Measurements from ENCODE around the gene ESPL1. TPM values are rescaled to one million over a fixed set of nuclear protein-coding genes. Genes with fewer than 3 reads are reported as not detected.
A peak's percentile ranks its signal among the peaks of the same experiment; 100 is the strongest.

The ESPL1 gene
- total RNA-seq, 5 donors from 2014 or later (not counting 1 experiment from before 2014, with no cell fraction given), result 1.2 to 2.5 (median 1.6) TPM

DNA sequence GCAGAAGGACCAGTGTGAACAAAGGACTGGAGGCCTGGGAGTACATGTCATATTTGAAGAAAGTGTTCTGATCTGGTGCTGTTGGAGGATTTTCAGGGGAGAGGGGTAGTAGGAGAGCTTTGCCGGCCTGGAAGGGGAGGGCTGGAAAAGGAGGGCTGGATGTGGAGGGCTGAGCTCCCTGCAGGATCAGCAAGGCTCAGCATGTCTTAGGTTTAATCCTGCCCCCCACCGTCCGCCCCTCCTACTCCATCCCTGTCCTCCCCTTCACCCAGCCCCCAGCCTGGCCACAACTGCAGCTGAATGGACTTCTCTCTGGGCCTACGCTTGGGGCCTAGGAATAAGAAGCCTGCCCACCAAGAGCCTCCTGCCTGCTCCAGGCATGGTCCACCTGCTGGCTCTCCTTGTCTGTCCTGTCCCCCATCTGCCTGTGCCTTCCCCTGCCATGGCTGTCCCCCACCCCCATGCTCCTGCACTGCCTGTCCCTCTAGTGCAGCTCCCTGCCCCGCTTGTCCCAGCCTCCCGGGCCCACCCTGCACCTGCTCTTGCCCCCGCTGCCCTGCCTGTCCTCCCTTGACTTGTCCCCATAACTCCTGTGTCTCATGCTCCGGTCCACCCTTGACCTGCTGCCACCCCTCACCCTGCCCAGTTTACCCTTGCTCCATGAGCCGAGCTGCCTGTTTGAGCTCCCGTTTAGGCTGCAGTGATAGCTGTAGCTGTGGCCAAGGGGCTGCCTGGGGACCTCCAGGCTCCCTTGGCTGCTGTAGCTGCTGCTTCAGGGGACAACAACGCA is 26.3 kb upstream of the ESPL1 start:
- POLR2A ChIA-PET, result interaction anchor here in 1 of 2 donors (0.6 kb wide), 1 partner anchor 18 kb away, joined by 4 read pairs; no protein-coding TSS in a partner anchor
- Mint-ChIP-seq H3K27ac (no peak overlapping the region), H3K4me3 (no peak overlapping the region), H3K36me3 (no peaks in the 10 kb centered on the region), H3K4me1 (peaks cover 9 to 19% (median 17%) of the 10 kb centered on the region in 3 donors), H3K27me3 (peaks cover 5% of the 10 kb centered on the region in 2 donors), H3K9me3 (no peaks in the 10 kb centered on the region)
- CTCF ChIA-PET, result no interaction called here
- no peaks in the 10 kb centered on the region for H3K36me3 ChIP-seq (ENCODE audit: control insufficient read depth in 2 of 2, extremely low read depth in 1 of 2, insufficient read depth in 1 of 2, low read length in 1 of 2)
- ATAC-seq (replicated peaks in 1 of 4) (no peak), DNase-seq (no peak)
- 88% methylated on average over 9 of the region's 11 CpGs for WGBS (ENCODE audit: insufficient coverage)
- no peaks in the 10 kb centered on the region for H3K9me3 ChIP-seq
- peaks cover 0 to 14% of the 10 kb centered on the region in 2 experiments for H3K27me3 ChIP-seq (replicated peaks in 1 of 2; ENCODE audit: control insufficient read depth in 2 of 2, extremely low read depth in 1 of 2, insufficient read depth in 2 of 2, low read length in 1 of 2)
- no peak overlapping the region for H3K4me3 ChIP-seq (ENCODE audit: control insufficient read depth in 1 of 2, extremely low read depth in 1 of 2, low read length in 1 of 2)
- peaks cover 0 to 4% of the 10 kb centered on the region in 2 experiments for H3K4me1 ChIP-seq (ENCODE audit: control insufficient read depth in 1 of 2, extremely low read depth in 1 of 2, insufficient read depth in 2 of 2, low read length in 2 of 2)
- H3K27ac ChIP-seq (ENCODE audit: low read length), result no peak overlapping the region

DNA sequence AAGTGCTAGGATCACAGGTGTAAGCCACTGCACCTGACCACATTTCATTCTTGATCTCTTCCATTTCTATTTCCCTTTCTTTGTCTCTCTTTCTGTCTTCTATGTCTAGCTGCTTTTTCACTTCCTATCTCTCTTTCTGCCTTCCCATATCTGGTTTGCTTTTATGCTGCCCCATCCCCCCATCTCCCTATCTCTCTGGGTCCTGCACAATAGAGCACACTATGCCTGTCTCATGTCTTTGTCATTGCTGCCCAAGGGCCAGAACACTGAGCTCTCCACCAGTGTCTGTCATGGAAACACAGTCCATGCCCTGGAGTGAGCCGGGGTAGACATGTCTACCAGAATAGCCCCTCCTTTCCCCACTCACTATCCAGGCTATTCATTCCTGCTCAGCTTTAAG is 23.8 kb upstream of the ESPL1 start:
- Mint-ChIP-seq H3K27ac (no peak overlapping the region), H3K27me3 (peaks cover 5% of the 10 kb centered on the region in 2 donors), H3K4me1 (peaks cover 0 to 9% (median 8%) of the 10 kb centered on the region in 3 donors), H3K4me3 (no peak overlapping the region), H3K36me3 (no peaks in the 10 kb centered on the region), H3K9me3 (no peaks in the 10 kb centered on the region)
- H3K27ac ChIP-seq (ENCODE audit: low read length), result no peak overlapping the region
- no peaks in the 10 kb centered on the region for H3K36me3 ChIP-seq (ENCODE audit: control insufficient read depth in 2 of 2, extremely low read depth in 1 of 2, insufficient read depth in 1 of 2, low read length in 1 of 2)
- H3K27me3 ChIP-seq (replicated peaks in 1 of 2; ENCODE audit: control insufficient read depth in 2 of 2, extremely low read depth in 1 of 2, insufficient read depth in 2 of 2, low read length in 1 of 2), result peaks cover 0 to 14% of the 10 kb centered on the region in 2 experiments
- H3K4me3 ChIP-seq (ENCODE audit: control insufficient read depth in 1 of 2, extremely low read depth in 1 of 2, low read length in 1 of 2), result no peak overlapping the region
- H3K4me1 ChIP-seq (ENCODE audit: control insufficient read depth in 1 of 2, extremely low read depth in 1 of 2, insufficient read depth in 2 of 2, low read length in 2 of 2), result no peaks in the 10 kb centered on the region
- 100% methylated on average over 1 of the region's 1 CpG for WGBS (ENCODE audit: insufficient coverage)
- CTCF ChIA-PET, result interaction anchor here (0.9 to 1.1 kb wide), 3 partner anchors 9 to 30 kb away, joined by 3 to 6 read pairs (median 4); no protein-coding TSS in a partner anchor
- no peaks in the 10 kb centered on the region for H3K9me3 ChIP-seq
- DNase-seq, result no peak
- POLR2A ChIA-PET, result interaction anchor here in 1 of 2 donors (0.5 kb wide), 1 partner anchor 163 kb away, joined by 3 read pairs; no protein-coding TSS in a partner anchor
- no peak for ATAC-seq (replicated peaks in 1 of 4)

DNA sequence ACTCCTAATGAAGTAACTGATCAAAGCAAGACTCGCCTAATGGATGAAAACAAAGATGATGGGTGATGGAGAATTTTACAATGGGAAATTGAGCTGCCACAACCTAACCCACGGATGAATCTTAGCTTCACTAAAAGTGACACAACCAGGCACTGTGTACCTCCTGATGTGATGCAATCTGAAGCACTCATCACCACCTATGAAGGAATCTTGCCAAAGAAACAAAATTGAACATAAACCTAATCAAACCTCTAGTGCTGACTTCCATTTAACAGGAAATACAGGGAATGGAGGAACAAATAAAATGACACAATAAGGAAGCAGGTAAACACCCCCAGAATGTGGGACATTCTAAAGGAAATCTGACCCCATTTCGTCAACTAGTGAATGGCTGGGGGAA is 22.8 kb upstream of the ESPL1 start:
- no peak overlapping the region for H3K27ac Mint-ChIP-seq

DNA sequence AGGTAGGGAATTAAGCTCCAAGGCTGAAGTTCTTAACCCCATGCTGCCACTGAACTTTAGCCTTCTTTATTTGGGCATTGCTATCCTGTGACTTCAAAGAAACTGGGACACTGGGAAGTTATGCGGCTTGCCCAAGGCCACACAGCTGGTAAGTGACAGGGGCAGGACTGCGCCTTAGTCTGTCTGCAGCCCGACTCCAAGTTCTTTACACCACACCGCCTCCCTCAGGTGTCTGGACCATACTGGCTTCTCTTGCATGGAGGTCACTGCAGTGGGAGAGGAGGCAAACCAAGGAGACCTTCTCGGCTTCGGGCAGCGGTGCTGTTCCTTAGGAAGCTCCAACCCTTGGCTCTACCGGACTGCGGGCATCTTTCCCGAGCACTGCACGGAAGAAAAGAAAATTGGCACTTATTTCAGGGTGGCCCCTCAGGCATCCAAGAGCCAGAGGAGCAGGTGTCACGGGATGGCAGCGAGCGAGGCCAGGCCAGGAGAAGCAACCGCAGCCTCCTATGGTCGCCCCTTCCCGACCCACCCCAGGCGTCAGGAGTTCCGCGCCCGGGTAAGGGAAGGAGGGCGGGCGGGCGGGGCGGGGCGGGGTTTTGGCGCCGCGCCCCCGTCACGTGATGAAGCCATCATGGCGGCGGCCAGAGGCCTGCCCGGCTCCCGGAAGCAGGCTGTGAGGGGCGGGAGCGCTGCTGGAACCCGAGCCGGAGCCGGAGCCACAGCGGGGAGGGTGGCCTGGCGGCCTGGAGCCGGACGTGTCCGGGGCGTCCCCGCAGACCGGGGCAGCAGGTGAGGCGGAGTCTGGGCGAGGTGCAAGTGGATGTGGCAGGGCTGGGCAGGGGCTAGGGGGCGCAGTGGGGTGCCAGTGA is 16.4 kb upstream of the ESPL1 start:
- ChIA-PET CTCF (interaction anchor here (0.9 to 3.0 kb wide), 18 partner anchors 15 to 91 kb away, joined by 3 to 22 read pairs (median 4); partner anchors contain the start of genes AAAS (in 1 of the 2) and ESPL1 (in 1 of the 2)), POLR2A (interaction anchor here in 1 of 2 donors (0.6 kb wide), 1 partner anchor 239 kb away, joined by 3 read pairs; no protein-coding TSS in a partner anchor)
- peak overlapping the region; percentile 85 to 99 (median 96) for H3K4me3 Mint-ChIP-seq
- peak overlapping the region; percentile 96 to 97 for H3K27ac Mint-ChIP-seq
- ATAC-seq (replicated peaks in 1 of 4), result peak; percentile 86 to 91 (median 88)
- H3K27me3 Mint-ChIP-seq, result no peaks in the 10 kb centered on the region
- H3K4me3 ChIP-seq (ENCODE audit: control insufficient read depth in 1 of 2, extremely low read depth in 1 of 2, low read length in 1 of 2), result peak overlapping the region; percentile 63 to 76
- no peaks in the 10 kb centered on the region for H3K27me3 ChIP-seq (replicated peaks in 1 of 2; ENCODE audit: control insufficient read depth in 2 of 2, extremely low read depth in 1 of 2, insufficient read depth in 2 of 2, low read length in 1 of 2)
- H3K36me3 ChIP-seq (ENCODE audit: control insufficient read depth in 2 of 2, extremely low read depth in 1 of 2, insufficient read depth in 1 of 2, low read length in 1 of 2), result peaks cover 0 to 5% of the 10 kb centered on the region in 2 donors
- H3K9me3 ChIP-seq, result no peaks in the 10 kb centered on the region
- under 1% methylated on average over 38 of the region's 51 CpGs for WGBS (ENCODE audit: insufficient coverage)
- peaks cover 38 to 53% (median 46%) of the 10 kb centered on the region in 3 donors for H3K4me1 Mint-ChIP-seq
- H3K9me3 Mint-ChIP-seq, result no peaks in the 10 kb centered on the region
- peaks cover 5% of the 10 kb centered on the region for H3K36me3 Mint-ChIP-seq
- peak; percentile 32 to 82 (median 60) for DNase-seq
- H3K27ac ChIP-seq (ENCODE audit: low read length), result peak overlapping the region; percentile 62
- peaks cover 26 to 51% of the 10 kb centered on the region in 2 experiments for H3K4me1 ChIP-seq (ENCODE audit: control insufficient read depth in 1 of 2, extremely low read depth in 1 of 2, insufficient read depth in 2 of 2, low read length in 2 of 2)

More for the DNA sequence above, 22.8 kb upstream of the ESPL1 start:
- no peak for ATAC-seq (replicated peaks in 1 of 4)
- WGBS (ENCODE audit: insufficient coverage), result no CpG with 5 or more reads among the region's 3 CpGs
- H3K4me1 Mint-ChIP-seq, result peaks cover 0 to 9% (median 8%) of the 10 kb centered on the region in 3 donors
- H3K27me3 ChIP-seq (replicated peaks in 1 of 2; ENCODE audit: control insufficient read depth in 2 of 2, extremely low read depth in 1 of 2, insufficient read depth in 2 of 2, low read length in 1 of 2), result peaks cover 0 to 14% of the 10 kb centered on the region in 2 experiments
- POLR2A ChIA-PET, result no interaction called here
- DNase-seq, result no peak
- H3K36me3 ChIP-seq (ENCODE audit: control insufficient read depth in 2 of 2, extremely low read depth in 1 of 2, insufficient read depth in 1 of 2, low read length in 1 of 2), result no peaks in the 10 kb centered on the region
- peaks cover 5% of the 10 kb centered on the region in 2 donors for H3K27me3 Mint-ChIP-seq
- no peaks in the 10 kb centered on the region for H3K36me3 Mint-ChIP-seq
- H3K9me3 Mint-ChIP-seq, result no peaks in the 10 kb centered on the region
- no peak overlapping the region for H3K4me3 Mint-ChIP-seq
- CTCF ChIA-PET, result interaction anchor here (0.7 to 1.1 kb wide), 4 partner anchors 8 to 248 kb away, joined by 3 to 6 read pairs (median 4); no protein-coding TSS in a partner anchor
- H3K9me3 ChIP-seq, result no peaks in the 10 kb centered on the region
- H3K4me1 ChIP-seq (ENCODE audit: control insufficient read depth in 1 of 2, extremely low read depth in 1 of 2, insufficient read depth in 2 of 2, low read length in 2 of 2), result no peaks in the 10 kb centered on the region
- no peak overlapping the region for H3K27ac ChIP-seq (ENCODE audit: low read length)
- H3K4me3 ChIP-seq (ENCODE audit: control insufficient read depth in 1 of 2, extremely low read depth in 1 of 2, low read length in 1 of 2), result no peak overlapping the region

DNA sequence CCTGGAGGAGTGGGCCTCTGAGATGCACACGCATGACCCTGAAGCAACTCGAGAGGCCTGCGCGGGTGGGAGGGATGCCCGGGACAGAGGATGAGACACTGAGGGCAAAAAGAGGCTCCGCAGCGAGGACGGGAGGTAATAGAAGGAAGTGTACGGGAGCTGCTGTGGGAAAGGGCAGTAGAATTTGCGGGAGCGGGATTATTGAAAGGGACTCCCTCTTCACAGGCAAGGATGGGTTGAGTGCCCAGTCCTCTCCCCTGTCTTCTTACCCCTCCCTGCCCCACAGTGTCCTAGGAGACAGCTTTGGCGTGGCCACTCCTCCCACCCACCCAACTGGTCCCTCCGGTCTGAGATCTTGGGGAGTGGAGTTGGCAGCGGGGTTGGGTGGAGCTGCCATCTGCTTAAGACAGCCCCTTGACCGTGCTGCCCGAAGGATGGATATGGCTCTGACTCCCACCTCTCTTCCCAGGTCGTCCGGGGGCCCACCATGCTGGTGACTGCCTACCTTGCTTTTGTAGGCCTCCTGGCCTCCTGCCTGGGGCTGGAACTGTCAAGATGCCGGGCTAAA is 15.7 kb upstream of the ESPL1 start:
- H3K4me1 ChIP-seq (ENCODE audit: control insufficient read depth in 1 of 2, extremely low read depth in 1 of 2, insufficient read depth in 2 of 2, low read length in 2 of 2), result peaks cover 26 to 51% of the 10 kb centered on the region in 2 experiments
- H3K27ac ChIP-seq (ENCODE audit: low read length), result peak overlapping the region; percentile 35
- WGBS (ENCODE audit: insufficient coverage), result 27% methylated on average over 7 of the region's 19 CpGs
- CTCF ChIA-PET, result interaction anchor here (0.5 to 3.0 kb wide), 5 partner anchors 16 to 174 kb away, joined by 3 to 22 read pairs (median 4); partner anchors contain the start of genes AAAS (in 1 of the 2) and ESPL1 (in 1 of the 2)
- POLR2A ChIA-PET, result interaction anchor here in 1 of 2 donors (0.6 kb wide), 1 partner anchor 32 kb away, joined by 5 read pairs; no protein-coding TSS in a partner anchor
- H3K27me3 ChIP-seq (replicated peaks in 1 of 2; ENCODE audit: control insufficient read depth in 2 of 2, extremely low read depth in 1 of 2, insufficient read depth in 2 of 2, low read length in 1 of 2), result no peaks in the 10 kb centered on the region
- DNase-seq, result peak in 2 of 35 experiments; percentile 15 to 25
- H3K9me3 ChIP-seq, result no peaks in the 10 kb centered on the region
- Mint-ChIP-seq H3K36me3 (peaks cover 5% of the 10 kb centered on the region), H3K27ac (peak overlapping the region; percentile 92 to 93), H3K4me1 (peaks cover 38 to 53% (median 46%) of the 10 kb centered on the region in 3 donors), H3K27me3 (no peaks in the 10 kb centered on the region), H3K4me3 (peak overlapping the region; percentile 85 to 99 (median 96)), H3K9me3 (no peaks in the 10 kb centered on the region)
- peaks cover 0 to 5% of the 10 kb centered on the region in 2 donors for H3K36me3 ChIP-seq (ENCODE audit: control insufficient read depth in 2 of 2, extremely low read depth in 1 of 2, insufficient read depth in 1 of 2, low read length in 1 of 2)
- ATAC-seq (replicated peaks in 1 of 4), result no peak
- peak overlapping the region; percentile 63 to 75 for H3K4me3 ChIP-seq (ENCODE audit: control insufficient read depth in 1 of 2, extremely low read depth in 1 of 2, low read length in 1 of 2)

All from T-cell (primary cell).